Ishikawa (cell line): ENCODE data around the gene KCNIP4.

Source experiments
- EP300 ChIP-seq: IDR thresholded peaks from 2 replicates; pipeline ENCODE4 v1.6.1; 2012; ENCODE audit warnings: borderline replicate concordance
- FOXM1 ChIP-seq: IDR thresholded peaks from 2 replicates; pipeline ENCODE4 v1.6.1; 2012; ENCODE audit warnings: low read depth, borderline replicate concordance
- MAX ChIP-seq: IDR thresholded peaks from 2 replicates; pipeline ENCODE4 v1.6.1; 2012
- RAD21 ChIP-seq: IDR thresholded peaks from 2 replicates; pipeline ENCODE4 v1.6.1; 2012; ENCODE audit warnings: low read depth
- TAF1 ChIP-seq: IDR thresholded peaks from 2 replicates; pipeline ENCODE4 v1.6.1; 2012; ENCODE audit warnings: low read depth, mild to moderate bottlenecking
- TCF12 ChIP-seq: IDR thresholded peaks from 2 replicates; pipeline ENCODE4 v1.6.1; 2012; ENCODE audit warnings: low read depth
- TEAD4 ChIP-seq: IDR thresholded peaks from 2 replicates; pipeline ENCODE4 v1.6.1; 2012
- ZBTB7A ChIP-seq: IDR thresholded peaks from 2 replicates; pipeline ENCODE4 v1.6.1; 2012; ENCODE audit warnings: low read depth

GRCh38 chr4:21882051-21882839, 66.3 kb downstream of the KCNIP4 start:
- TF ChIP-seq ZBTB7A (no peak), FOXM1 (no peak), MAX (no peak), RAD21 (no peak), TAF1 (no peak), TEAD4 (no peak), EP300 (no peak), TCF12 (no peak)
